Activated naive CD4-positive, alpha-beta T cell treated with anti-CD3 and anti-CD28 coated beads for 36 hours (primary cell): ENCODE data around the gene TXNDC8. TPM values are rescaled to one million over a fixed set of nuclear protein-coding genes. Genes with fewer than 3 reads are reported as not detected.

Experiments
- CTCF ChIA-PET: fragments of 350-600 bp; sonication (Branson Sonifier 250); formaldehyde crosslinking; loops from one replicate; lab custom pipeline; 2021; ENCODE audit warnings: antibody characterized with exemption; lab: Charles Lee
- DNase-seq: peaks from one replicate; pipeline ENCODE4 v3.0.0-alpha.2; 2020
- H3K27ac Mint-ChIP-seq: one replicate; pipeline ENCODE4 v1.8.0; 2021; ENCODE audit warnings: mild to moderate bottlenecking, mixed read lengths
- H3K27me3 Mint-ChIP-seq: one replicate; pipeline ENCODE4 v1.8.0; 2021; ENCODE audit warnings: low read depth, mixed read lengths
- H3K36me3 Mint-ChIP-seq: one replicate; pipeline ENCODE4 v1.8.0; 2021; ENCODE audit warnings: low read depth, mixed read lengths
- H3K4me1 Mint-ChIP-seq: one replicate; pipeline ENCODE4 v1.8.0; 2021; ENCODE audit warnings: low read depth, mixed read lengths
- H3K4me3 Mint-ChIP-seq: one replicate; pipeline ENCODE4 v1.8.0; 2021; ENCODE audit warnings: mild to moderate bottlenecking, moderate library complexity, mixed read lengths
- H3K9me3 Mint-ChIP-seq: one replicate; pipeline ENCODE4 v1.8.0; 2021; ENCODE audit warnings: mixed read lengths
- intact Hi-C: fragments of 100-400 bp; cut with micrococcal nuclease; formaldehyde crosslinking; loops from one replicate; pipeline ENCODE4 v1.15.1; 2023
- total RNA-seq, 2 experiments: library from RNA; stranded (reverse); gene quantifications; one replicate each; pipeline ENCODE4 v1.2.3, GENCODE V29; 2021

TXNDC8 gene
- total RNA-seq, 2 experiments from 2014 or later = not detected

DNA sequence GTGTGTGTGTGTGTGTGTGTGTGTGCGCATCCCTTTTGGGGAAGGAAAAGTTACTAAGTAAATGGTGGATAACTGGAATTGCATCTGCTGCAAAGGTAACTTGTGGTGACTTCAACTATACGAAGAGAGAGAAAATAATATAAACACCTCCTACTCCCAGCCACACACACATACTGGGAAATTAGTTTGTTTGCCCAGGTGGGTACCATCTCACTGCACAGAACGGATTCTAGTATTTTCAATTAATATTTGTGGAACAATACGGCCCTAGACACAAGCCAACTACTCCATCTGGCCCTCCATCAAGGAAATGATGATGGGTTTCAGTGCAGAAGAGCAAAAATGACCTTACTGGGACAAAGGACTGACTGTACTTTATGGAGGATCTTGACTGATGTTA, 49.2 kb downstream of the TXNDC8 start:
- intact Hi-C loops = no loop called here
- H3K4me3 Mint-ChIP-seq = no peak overlapping the region
- DNase-seq = no peak
- peaks cover 2% of the 10 kb centered on the region for H3K9me3 Mint-ChIP-seq
- CTCF ChIA-PET = no interaction called here
- no peaks in the 10 kb centered on the region for H3K4me1 Mint-ChIP-seq
- peaks cover 2% of the 10 kb centered on the region for H3K27me3 Mint-ChIP-seq
- H3K27ac Mint-ChIP-seq = no peak overlapping the region
- no peaks in the 10 kb centered on the region for H3K36me3 Mint-ChIP-seq

DNA sequence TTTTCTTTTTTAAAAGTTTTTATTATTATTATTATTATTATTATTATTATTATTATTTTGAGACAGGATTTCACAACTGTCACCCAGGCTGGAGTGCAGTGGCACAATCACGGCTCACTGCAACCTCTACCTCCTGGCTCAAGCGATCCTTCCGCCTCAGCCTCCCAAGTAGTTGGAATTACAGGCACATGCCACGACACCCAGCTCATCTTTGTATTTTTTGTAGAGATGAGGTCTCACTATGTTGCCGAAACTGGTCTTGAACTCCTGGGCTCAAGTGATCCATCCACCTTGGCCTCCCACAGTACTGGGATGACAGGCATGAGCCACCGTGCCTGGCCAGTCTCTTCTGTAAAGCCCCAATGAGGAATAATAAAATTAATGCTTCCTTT, 50.4 kb downstream of the TXNDC8 start:
- no peaks in the 10 kb centered on the region for H3K36me3 Mint-ChIP-seq
- DNase-seq = no peak
- intact Hi-C loops = no loop called here

DNA sequence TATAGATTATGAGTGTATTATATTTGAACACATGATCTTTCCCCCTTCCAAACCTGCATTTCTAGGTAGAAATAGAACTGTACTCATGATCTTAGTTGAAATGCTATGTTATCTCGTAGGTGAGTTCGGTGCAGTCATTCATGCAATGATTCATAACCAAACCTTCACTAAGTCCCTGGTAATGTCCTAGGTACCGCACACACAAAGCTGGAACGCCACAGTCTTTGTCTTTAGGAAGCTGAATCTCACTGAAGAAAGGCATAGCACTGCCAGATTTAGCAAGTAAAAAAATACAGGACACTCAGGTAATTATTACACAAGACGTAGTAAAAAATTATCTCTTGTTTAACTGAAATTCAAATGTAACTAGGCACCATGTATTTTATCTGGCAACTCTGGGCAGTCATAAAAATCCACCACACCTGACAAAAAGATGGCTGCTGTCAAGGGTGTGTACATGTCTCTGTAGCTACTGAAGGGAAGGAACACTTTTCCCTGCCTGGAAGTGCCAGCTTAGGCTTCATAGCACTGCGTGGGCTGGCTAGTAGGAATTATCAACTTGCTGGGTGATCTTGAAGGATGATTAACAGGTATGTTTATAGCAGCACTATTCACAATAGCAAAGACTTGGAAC, 53.3 kb downstream of the TXNDC8 start:
- DNase-seq = no peak
- no peak overlapping the region for H3K4me3 Mint-ChIP-seq
- H3K9me3 Mint-ChIP-seq = peaks cover 2% of the 10 kb centered on the region
- CTCF ChIA-PET = no interaction called here
- intact Hi-C loops = no loop called here
- peaks cover 2% of the 10 kb centered on the region for H3K27me3 Mint-ChIP-seq
- H3K27ac Mint-ChIP-seq = no peak overlapping the region
- no peaks in the 10 kb centered on the region for H3K36me3 Mint-ChIP-seq
- H3K4me1 Mint-ChIP-seq = no peaks in the 10 kb centered on the region

More for the DNA sequence above, 50.4 kb downstream of the TXNDC8 start:
- Mint-ChIP-seq H3K4me1 (no peaks in the 10 kb centered on the region), H3K4me3 (no peak overlapping the region), H3K27me3 (peaks cover 2% of the 10 kb centered on the region), H3K9me3 (peaks cover 2% of the 10 kb centered on the region), H3K27ac (no peak overlapping the region)
- CTCF ChIA-PET = no interaction called here

DNA sequence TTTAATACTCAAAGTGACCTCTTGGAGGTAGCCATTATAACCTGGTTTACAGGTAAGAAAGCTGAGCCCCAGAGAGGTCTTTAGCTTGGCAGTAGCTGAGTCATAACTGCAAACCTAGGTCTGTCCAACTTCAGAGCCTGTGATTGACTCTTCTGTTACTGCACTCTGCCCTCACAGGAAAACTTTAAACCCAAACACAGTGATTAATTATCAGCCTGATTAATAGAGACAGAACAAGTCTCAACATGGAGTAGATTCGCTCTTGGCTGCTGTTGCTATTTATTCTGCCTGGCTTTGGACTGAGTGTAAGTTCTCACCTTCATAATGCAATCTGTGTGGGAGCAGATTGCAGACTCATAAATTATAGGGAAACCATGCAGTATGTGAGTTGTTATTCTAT, 53.9 kb downstream of the TXNDC8 start:
- DNase-seq = no peak
- H3K27ac Mint-ChIP-seq = no peak overlapping the region
- H3K4me3 Mint-ChIP-seq = no peak overlapping the region
- peaks cover 2% of the 10 kb centered on the region for H3K9me3 Mint-ChIP-seq
- CTCF ChIA-PET = no interaction called here
- peaks cover under 1% of the 10 kb centered on the region for H3K4me1 Mint-ChIP-seq
- no peaks in the 10 kb centered on the region for H3K36me3 Mint-ChIP-seq
- intact Hi-C loops = no loop called here
- peaks cover 5% of the 10 kb centered on the region for H3K27me3 Mint-ChIP-seq

DNA sequence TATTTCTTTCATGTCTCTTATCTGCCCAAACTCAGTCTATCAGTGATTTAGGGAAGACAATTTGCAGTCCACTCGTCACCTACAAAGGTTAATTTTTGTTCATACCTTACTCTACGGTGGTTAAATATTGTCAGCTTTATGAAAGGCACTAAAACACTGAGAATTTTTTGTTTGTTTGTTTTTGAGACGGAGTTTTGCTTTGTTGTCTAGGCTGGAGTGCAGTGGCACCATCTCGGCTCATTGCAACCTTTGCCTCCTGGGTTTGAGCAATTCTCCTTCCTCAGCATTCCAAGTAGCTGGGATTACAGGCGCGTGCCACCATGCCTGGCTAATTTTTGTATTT, 55.0 kb downstream of the TXNDC8 start:
- peaks cover 5% of the 10 kb centered on the region for H3K27me3 Mint-ChIP-seq
- no peak for DNase-seq
- H3K4me1 Mint-ChIP-seq = peaks cover 5% of the 10 kb centered on the region
- H3K4me3 Mint-ChIP-seq = no peak overlapping the region
- intact Hi-C loops = no loop called here
- peaks cover 2% of the 10 kb centered on the region for H3K9me3 Mint-ChIP-seq
- H3K36me3 Mint-ChIP-seq = no peaks in the 10 kb centered on the region
- CTCF ChIA-PET = no interaction called here
- no peak overlapping the region for H3K27ac Mint-ChIP-seq

DNA sequence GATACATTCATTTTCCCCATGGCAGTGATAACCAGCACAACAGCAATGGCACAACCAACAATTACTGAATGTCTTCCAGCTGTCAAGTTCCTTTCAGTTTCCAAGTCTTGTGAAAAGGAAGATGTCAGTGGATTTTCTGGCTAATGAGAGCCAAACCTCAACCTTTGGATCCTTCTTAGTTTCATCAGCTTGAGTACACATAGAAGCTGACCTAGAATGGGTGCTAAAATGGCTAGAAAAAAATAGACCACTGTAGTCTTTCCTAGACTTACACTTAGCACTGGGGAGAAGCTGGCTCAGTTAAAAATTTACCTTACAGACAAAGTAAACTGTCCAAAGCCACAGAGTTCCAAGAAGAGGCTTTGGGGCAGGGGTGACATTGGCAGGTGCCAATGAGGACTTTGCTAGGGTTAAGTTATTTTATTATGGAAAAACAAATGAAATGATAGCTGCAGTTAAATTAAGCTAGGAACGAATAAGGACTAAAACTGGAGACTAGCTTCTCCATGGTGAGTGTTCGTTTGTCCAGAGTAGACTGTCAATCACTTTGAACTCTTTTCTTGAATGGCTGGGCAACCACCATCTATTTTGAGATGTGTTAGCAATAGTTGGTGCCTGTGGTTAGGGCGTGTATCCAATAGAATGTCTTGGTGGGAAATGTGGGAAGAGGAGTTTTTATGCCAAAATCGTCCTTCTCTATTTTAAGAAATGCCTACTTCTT, 55.5 kb downstream of the TXNDC8 start:
- Mint-ChIP-seq H3K4me3 (no peak overlapping the region), H3K27me3 (peaks cover 5% of the 10 kb centered on the region), H3K4me1 (peaks cover 5% of the 10 kb centered on the region), H3K27ac (no peak overlapping the region), H3K9me3 (peaks cover 2% of the 10 kb centered on the region), H3K36me3 (no peaks in the 10 kb centered on the region)
- CTCF ChIA-PET = no interaction called here
- intact Hi-C loops = no loop called here
- DNase-seq = no peak

DNA sequence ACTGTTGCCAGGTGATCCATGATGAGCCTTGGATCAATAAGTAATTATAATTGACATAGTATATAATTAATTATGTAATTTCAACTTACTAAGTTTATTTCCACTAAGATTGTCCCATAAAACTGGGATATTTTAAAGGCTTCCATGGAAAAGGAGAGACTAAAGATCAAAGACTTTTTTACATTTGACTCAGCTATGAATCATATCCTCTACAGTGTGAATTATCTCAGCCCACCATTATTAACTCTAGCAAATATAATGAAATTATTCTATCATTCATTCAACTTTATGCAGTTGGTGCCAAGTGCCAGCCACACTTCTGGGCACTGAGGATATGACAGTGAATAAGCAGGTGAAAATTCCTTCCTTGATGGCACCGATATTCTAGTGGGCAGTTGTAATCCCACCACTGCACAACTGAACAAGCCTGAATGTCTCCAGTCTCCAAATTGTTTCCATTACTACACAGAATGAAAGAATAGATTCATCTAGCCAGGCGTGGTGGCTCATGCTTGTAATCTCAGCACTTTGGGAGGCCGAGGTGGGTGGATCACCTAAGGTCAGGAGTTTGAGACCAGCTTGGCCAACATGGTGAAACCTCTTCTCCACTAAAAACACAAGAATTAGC, 59.5 kb downstream of the TXNDC8 start:
- H3K9me3 Mint-ChIP-seq = no peaks in the 10 kb centered on the region
- H3K27ac Mint-ChIP-seq = no peak overlapping the region
- H3K36me3 Mint-ChIP-seq = no peaks in the 10 kb centered on the region
- peaks cover 5% of the 10 kb centered on the region for H3K4me1 Mint-ChIP-seq
- CTCF ChIA-PET = no interaction called here
- no peak for DNase-seq
- intact Hi-C loops = no loop called here
- H3K4me3 Mint-ChIP-seq = no peak overlapping the region
- peaks cover 6% of the 10 kb centered on the region for H3K27me3 Mint-ChIP-seq

DNA sequence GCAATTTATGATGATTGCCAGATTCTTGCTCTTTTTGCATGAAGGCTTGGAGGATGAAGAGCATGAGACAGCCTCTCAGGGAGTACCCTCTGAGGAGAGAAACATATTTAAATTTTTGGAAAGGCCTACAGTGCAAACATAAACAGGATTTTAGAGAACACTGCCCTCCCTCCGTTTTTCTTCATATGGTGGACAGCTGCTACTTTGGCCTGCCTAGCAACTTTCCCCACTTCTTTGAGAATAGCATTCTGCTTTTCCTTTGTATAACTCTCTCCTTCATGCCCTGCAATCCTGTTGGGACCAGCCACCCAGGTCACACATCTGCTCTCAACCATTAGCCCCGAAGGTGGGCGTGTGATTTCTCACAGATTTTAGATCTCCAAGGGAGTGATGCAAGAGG, 60.9 kb downstream of the TXNDC8 start:
- peaks cover 5% of the 10 kb centered on the region for H3K4me1 Mint-ChIP-seq
- peaks cover 6% of the 10 kb centered on the region for H3K27me3 Mint-ChIP-seq
- H3K9me3 Mint-ChIP-seq = no peaks in the 10 kb centered on the region
- intact Hi-C loops = no loop called here
- no peak overlapping the region for H3K27ac Mint-ChIP-seq
- H3K36me3 Mint-ChIP-seq = no peaks in the 10 kb centered on the region
- no peak overlapping the region for H3K4me3 Mint-ChIP-seq
- no peak for DNase-seq
- CTCF ChIA-PET = no interaction called here

DNA sequence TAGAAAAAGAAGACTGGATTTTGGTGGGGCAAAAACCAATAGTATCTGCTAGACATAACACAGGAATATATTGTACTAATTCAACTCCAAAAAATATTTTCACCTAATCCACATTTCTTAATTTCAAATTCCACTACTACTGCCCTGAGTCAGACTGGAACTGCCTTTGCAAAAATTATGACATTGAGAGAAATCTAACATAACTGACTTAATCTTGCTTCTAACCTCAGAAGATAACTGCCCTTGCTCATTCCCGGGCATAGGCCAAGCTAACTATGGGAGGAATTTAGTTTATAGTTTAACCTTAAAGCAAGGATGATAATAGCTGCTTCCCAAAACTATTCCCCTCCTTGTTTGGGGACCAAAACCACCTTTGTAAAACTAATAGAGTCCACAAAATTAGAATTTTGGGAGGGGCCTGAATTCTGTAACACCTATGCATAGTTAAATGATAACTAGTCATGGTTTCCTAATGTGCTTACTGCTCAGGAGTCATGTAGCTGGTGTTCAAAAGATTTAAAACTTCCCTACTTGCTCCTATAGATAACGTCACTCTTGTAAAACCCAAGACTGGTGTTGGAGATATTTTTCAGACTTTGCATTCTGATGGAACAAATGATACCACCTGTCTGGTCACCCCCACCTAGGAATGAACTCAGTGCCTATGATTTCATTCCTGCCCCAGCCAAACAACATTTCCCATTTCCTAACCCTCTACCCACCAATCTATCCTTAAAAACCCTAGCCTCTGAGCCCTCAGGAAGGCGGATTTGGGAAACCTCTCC, 67.3 kb downstream of the TXNDC8 start:
- Mint-ChIP-seq H3K9me3 (no peaks in the 10 kb centered on the region), H3K4me1 (no peaks in the 10 kb centered on the region), H3K4me3 (no peak overlapping the region), H3K27ac (no peak overlapping the region), H3K27me3 (peaks cover 2% of the 10 kb centered on the region), H3K36me3 (no peaks in the 10 kb centered on the region)
- DNase-seq = no peak
- intact Hi-C loops = no loop called here
- CTCF ChIA-PET = no interaction called here

DNA sequence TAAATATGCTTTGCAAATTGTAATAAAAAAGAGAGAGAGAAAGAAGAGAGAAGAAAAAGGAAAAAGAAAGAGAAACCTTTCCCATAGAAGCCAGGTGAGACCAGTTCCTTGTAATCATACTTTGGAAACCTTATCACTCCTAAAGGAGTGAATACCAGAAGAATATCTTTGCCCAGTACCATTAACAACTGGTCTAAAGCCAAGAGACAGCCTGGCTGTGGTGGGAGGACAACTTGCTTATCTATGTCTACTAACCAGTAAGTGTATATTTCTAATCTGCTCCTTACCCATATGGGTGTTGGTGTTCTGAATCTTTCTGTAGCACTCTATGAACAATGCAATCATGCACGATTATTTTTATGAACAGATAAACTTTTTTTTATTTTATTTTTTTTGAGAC, 70.9 kb downstream of the TXNDC8 start:
- Mint-ChIP-seq H3K27me3 (no peaks in the 10 kb centered on the region), H3K27ac (no peak overlapping the region), H3K36me3 (no peaks in the 10 kb centered on the region), H3K4me1 (no peaks in the 10 kb centered on the region), H3K9me3 (no peaks in the 10 kb centered on the region), H3K4me3 (no peak overlapping the region)
- CTCF ChIA-PET = no interaction called here
- DNase-seq = no peak
- intact Hi-C loops = no loop called here

DNA sequence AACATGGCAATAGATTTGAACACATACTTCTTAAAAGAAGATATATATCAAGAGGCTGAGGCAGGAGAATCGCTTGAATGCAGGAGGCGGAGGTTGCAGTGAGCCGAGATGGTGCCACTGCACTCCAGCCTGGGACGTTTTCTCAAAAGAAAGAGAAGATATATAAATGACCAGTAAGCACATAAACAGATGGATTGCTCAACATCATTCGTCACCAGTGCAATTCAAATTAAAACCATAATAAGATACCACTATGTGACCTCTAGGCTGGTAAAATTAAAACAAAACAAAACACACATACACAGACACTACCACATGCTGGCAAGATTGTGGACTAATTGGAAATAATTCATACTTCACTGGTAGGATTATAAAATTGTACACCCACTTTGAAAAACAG, 76.0 kb downstream of the TXNDC8 start:
- no peak overlapping the region for H3K27ac Mint-ChIP-seq
- CTCF ChIA-PET = no interaction called here

DNA sequence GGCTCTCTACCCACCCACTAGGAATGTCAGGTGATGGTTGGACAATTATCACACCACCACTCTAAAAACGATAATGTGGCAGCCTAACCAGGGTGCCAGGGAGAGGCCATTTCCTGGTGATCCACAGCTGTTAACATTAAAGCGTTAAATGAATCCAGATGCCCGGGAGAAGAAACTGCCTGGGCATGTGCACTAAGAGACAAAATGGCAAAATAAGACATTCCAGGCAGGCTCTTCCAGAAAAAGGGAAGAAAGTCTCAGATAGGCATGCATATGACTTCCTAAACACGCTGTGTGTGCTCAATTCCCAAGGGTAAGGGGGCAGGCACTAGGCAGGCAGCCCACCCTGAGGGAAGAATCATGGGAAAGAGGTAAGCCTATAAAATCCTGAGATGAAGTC, 76.8 kb downstream of the TXNDC8 start:
- Mint-ChIP-seq H3K27ac (no peak overlapping the region), H3K4me3 (no peak overlapping the region), H3K9me3 (no peaks in the 10 kb centered on the region), H3K36me3 (peaks cover 2% of the 10 kb centered on the region), H3K27me3 (no peaks in the 10 kb centered on the region), H3K4me1 (peaks cover 24% of the 10 kb centered on the region)
- no peak for DNase-seq
- intact Hi-C loops = loop anchor here (1.0 kb wide), 1 partner anchor 7 kb away; no protein-coding TSS in a partner anchor
- CTCF ChIA-PET = no interaction called here

More for the DNA sequence above, 76.0 kb downstream of the TXNDC8 start:
- Mint-ChIP-seq H3K9me3 (no peaks in the 10 kb centered on the region), H3K4me1 (peaks cover 24% of the 10 kb centered on the region), H3K4me3 (no peak overlapping the region), H3K27me3 (no peaks in the 10 kb centered on the region), H3K36me3 (no peaks in the 10 kb centered on the region)
- intact Hi-C loops = no loop called here
- DNase-seq = no peak
